Activated CD8-positive, alpha-beta memory T cell treated with anti-CD3 and anti-CD28 coated beads for 1 hour (primary cell): ENCODE measurements around the gene TBC1D19.

Experiments used
- DNase-seq, 2 donors: peaks; one replicate each; pipeline ENCODE4 v3.0.0-alpha.2; 2020; ENCODE audit warnings: low read depth in 1 of 2; ENCODE audit errors: extremely low read depth in 1 of 2

Gene TBC1D19

DNA sequence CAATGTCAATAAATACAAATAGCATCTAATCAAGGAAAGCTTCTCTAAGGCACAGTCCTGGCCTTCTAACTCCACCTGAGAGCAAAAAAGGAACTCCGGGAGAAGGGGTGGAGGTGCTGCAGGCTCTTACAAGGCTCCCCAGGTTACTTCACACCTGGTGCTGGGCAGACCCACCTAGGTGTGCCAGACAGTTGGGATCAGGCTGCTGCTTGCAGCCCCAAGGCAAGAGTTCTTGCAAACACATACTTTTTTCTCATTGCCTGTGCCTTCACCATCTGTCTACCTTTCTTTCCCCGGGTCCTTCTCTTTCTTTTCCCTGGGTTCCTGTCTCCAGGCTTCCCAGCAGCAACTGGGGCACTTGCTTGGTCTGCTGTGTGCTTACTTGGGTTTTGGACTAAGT lies 195.3 kb downstream of the TBC1D19 start:
- DNase-seq, result no peak

DNA sequence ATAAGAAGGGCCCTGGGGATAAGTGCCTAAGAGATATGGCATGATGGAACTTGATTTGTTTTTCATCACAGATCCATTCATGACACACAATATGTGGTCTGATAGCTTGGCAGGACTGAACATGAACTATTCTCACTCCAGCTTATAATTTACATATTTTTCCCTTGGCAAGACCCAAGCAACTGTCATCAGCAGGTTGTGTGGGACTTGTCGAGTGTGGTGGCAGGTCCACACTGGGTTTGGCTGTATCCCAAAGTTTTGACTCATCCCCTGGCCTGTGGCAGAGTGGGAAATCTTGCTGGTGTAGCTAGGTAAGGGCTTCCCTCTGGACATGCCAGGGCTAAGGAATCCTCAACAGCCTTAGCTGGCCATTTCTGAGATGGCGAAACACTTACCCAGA lies 195.8 kb downstream of the TBC1D19 start:
- no peak for DNase-seq

DNA sequence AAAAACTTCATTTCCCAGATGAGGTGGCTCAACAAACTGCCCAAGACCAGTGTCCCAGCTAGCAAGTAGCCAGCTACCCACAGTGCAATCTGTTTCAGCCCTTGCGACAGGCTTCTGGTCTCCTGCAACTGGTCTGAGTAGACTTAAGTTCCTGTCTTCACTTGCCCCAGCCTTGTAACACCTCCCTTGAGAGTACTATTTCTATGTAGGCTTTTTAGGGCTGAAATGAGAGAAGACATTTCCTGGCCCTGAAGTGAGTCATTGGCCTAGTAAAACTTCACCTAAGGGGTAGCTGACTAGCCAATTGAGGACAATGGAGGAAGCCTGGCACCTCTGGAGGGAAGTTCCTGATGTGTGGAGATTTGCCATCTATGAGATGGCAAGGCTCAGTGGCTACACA lies 196.7 kb downstream of the TBC1D19 start:
- DNase-seq, result no peak

DNA sequence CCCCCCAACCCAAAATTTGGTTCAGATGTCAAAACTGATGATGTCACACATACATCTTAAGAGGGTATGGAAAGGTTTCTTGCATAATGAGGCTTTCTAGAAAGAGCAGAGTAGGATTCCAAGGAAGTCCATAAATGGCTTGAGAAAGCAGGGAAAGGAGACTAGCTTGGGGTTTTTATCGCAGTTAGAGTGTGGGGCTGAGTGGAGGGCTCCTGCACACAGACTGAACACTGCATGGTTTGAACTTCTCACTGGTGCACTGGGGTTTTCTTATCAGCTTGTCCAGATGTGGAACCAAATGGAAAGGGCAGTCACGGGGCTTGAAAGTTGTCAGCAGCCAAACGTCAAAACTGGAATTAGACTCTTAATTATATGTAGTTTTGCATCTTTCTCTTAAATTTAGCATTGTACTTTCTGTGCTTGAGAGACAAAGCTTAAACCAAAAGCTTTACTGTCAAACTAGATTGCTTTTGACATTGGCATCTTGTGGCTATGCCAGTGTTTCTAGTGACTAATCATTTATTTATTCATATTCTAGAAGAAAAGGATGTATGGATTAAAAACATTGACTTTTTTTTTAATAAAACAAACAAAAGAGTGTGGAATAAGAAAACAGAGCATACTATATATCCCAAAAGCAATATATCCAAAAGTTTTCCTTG lies 198.4 kb downstream of the TBC1D19 start:
- DNase-seq, result no peak

DNA sequence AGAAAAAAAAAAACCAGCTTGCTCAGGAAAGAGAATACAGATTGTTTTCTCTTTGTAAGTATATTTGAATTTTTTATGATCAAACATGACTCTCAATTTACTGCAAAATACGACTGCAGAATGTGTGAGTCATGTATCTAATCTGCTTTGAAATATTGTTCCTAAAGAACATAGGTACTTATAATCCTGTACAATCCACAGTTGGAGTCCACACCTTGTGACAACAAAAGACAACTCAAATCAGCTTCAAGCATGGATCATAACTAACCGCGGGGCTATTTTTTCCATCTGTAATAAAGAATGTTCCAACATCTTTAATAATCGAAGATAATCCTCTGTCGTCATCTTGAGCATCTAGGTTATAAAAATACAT lies 198.9 kb downstream of the TBC1D19 start:
- DNase-seq, result no peak

DNA sequence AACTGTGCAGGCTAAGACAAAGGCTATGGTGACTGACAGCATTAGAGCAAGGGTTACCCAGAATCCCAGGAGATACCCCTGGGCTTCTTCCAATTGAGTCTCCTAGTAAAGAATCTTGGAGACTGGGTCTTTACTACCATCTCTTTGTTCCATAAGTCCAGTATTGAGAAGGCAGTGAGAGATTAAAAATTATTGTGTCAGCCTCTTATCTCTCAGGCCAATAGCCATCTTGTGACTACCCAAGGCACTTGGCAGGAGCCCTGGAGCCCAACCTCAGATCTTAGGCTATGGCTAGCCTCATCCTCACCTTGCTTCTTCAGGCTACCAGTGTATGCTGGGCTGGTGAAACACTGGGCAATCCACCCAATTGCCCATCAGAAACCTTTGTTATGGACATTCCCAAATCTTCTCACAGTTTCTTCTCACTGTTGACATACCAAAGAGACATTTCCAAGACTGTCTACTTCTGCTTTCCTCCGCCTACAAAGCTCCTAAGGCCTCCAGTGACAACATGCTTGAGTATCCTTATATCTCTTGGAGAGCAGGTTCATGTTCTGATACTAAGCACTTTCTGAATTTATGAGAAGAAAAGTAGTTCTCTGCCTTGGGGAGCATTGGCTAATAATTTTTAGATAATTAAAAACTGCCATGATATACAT lies 200.5 kb downstream of the TBC1D19 start:
- DNase-seq, result no peak

DNA sequence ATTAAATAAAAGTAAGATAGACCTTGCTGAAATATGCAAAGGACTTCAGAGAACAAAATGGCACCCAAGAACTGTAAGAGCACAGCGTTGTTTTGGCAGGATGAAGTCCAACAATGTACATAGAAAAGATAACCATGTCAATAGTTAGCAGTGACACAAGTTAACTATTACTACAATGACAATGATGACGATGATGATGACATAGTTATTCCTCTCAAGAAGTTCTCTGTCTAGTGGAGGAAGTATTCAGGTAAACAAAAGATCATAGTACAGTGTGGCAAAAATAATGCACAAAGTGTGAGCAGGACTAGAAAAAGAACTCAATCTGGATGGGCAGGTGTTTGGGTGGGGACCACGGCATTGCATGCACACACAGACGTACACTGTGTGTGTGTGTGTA lies 201.4 kb downstream of the TBC1D19 start:
- no peak for DNase-seq

DNA sequence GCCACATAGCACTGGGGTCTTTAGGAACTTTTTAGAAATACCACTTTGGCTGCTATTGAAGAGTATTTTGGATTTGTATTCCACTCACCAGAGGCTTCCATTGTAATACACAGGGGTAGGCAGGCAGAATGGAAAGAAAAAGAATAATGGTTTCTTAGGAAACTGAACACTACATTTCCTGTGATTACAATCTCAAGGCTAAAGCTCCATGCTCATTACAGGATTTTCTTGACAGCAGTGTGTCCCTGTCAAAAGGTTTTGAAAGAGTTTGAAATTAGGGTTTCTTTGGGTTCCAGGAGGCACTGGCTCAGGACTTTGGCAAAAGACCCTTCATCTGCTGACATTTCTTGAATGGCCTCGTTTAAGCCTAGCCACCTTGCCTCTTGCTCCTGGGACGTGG lies 201.9 kb downstream of the TBC1D19 start:
- no peak for DNase-seq

DNA sequence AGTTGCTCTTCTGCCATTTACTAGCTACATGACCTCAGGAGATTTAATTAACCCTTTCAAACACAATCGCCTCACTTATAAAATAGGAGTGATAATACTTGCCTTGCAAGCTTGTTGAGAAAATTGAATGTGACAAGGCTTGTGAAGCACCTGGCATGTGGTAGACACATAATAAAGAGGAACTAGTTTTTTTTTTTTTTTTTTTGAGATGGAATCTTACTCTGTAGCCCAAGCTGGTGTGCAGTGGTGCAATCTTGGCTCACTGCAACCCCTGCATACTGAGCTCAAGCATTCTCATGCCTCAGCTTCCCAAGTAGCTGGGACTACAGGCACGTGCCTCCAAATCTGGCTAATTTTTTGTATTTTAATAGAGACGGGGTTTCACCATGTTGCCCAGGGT lies 203.0 kb downstream of the TBC1D19 start:
- no peak for DNase-seq

DNA sequence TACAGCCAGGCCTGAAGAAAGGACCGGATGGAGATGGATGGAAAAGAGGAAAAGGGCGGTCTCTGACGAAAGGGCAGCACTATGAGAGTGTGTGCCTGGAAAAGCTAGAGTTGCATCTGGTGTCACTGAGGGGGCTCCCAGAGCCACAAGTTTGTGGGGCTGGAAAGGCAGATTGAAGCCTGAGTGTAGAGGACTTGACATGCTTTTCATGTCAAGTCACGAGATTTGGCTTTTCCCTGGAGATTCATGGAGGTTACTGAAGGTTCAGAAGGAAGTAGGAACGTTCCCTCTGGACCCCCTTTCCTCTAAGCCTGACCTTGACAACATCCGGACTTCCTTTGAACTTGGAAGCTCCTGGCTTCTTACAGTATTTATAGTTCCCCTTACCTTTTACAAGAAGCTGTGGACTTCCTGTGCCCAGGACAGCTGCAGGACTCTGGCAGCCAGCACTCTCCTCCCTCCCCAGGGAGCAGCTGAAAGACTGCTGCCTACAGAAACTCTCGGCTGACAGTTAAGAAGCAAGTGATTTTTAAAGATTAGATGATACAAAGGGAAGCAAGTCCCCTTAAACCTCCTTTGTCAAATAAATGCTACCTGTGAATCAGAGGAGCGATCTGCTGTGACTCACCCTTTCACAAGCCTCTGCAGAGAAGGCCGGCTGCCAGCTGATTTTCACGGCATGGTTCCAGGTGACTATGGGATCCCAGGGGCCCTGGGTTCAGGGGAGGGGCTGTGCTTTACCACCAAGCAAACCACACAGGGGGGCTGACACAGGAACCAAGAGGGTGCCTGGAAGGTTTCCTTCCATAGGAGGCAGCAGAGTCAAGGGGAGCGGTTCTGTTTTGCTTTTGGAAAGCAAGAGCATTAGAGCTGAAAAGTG lies 203.8 kb downstream of the TBC1D19 start:
- DNase-seq, result no peak

DNA sequence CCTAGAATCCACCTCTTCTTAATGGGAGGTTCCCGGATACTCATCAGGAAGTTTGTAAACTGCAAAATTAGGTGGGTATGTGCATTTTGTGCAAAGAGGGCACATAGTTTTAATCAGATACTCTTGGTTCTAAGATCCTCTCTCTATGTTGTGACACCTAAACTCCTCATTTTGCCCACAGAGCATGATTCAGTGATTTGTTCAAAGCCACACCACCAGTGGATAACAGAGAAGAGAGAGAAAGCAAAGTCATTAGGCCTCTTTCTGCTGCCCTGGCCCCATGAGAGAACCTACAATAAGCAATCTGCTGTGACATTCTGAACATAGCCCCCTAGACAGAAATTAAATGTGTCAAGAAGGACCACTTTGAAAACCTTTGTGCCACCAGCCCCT lies 204.5 kb downstream of the TBC1D19 start:
- no peak for DNase-seq

DNA sequence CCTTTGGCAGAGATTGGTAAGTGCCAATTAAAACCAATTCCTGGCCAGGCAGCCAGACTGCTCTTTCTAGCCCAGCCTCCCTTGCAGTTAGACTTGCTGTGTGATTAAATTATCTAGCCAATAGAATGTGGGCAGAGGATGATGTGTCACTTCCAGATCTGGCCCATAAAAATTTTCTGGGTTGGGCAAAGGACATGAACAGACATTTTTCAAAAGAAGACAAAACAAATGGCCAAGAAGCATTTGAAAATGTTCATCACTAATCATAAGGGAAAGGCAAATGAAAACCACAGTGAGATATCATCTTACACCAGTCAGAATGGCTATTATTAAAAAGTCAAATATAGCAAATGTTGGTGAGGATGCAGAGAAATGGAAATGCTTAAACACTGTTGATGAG lies 205.3 kb downstream of the TBC1D19 start:
- no peak for DNase-seq

DNA sequence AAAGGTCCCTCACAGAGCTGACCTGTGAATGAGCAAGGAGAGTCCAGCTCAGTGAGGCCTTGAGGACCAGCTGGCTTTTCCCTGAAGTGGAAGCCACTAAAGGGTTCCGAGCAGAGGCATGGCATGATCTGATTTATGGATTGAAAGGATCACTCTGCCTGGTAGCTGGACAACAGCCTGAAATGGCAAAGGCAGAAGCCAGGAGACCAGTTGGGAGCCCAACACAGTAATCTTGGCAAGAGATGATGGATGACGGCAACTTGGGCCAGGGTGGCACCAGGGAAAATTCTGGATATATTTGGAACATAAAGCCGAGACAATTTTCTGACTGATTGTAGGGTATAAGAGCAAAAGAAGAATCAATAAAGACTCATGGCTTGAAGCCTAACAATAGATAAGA lies 207.5 kb downstream of the TBC1D19 start:
- DNase-seq, result no peak

DNA sequence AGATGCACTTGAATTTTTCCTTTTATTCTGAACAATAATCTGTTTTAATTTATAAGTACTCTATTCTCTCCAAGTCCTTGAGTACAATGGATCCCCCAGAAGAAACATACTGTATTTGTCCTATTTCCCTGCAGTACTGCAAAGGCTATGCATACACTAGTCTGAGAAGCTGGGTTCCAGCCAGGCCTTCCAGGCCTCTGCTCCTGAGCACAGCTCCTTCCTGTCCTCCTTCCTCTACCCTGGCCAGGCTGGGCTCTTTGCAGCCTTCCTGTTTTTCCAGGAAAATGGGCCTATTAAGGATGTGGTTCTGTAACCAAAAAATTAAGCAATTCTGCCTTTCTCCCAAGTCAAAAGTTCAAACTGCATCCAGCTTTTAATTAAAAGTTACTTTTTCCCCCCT lies 208.8 kb downstream of the TBC1D19 start:
- no peak for DNase-seq

DNA sequence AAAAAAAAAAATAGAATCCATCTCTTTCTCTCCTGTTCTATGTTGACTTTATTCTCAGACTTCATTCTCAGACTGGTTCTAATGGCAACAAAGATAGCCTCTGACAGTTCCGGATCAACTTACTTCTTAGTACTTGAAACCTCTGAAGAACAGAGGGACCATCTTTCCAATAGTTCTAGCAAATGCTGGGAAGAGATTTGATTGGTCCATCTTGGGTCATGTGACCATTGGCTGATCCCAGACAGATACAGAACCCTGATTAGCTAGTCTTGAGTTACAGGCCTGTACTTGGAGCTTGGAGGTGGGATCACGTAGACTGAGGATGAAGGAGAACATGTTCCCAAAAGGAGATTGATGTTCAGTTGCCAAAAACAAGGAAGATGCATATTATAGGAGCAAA lies 209.9 kb downstream of the TBC1D19 start:
- no peak for DNase-seq

DNA sequence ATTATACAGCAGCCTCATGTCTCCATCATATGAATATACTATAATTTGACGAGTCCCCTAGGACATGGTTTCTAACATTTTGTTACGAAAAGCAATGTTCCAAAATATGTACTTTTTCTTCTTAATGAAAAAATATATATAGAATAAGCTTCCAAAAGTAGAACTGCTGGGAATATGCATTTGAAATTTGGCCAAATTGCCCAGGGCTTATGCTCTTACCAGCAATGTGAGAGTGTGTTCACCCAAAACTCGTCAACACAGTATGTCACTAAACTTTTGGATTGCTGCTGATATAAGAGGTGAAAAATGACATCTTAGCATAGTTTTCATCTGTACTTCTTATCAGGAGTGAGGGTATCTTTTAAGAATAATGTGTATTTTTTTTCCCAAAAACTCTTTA lies 212.2 kb downstream of the TBC1D19 start:
- DNase-seq, result no peak

DNA sequence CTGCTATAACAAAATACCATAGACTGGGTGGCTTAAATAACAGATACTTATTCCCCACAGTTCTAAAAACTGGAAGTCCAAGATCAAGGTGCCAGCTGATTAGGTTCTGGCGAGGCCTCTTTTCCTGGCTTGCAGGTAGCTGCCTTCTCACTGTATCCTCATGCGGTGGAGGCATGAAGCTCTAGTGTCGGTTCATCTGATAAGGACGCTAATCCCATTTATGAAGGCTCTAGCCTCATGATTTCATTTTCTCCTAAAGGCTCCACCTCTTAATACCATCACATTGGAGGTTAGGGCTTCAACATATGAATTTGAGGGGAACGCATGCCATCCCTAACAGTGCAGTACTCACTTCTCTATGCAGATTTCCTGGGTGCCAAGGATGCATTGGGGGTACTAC lies 218.9 kb downstream of the TBC1D19 start:
- DNase-seq, result no peak

DNA sequence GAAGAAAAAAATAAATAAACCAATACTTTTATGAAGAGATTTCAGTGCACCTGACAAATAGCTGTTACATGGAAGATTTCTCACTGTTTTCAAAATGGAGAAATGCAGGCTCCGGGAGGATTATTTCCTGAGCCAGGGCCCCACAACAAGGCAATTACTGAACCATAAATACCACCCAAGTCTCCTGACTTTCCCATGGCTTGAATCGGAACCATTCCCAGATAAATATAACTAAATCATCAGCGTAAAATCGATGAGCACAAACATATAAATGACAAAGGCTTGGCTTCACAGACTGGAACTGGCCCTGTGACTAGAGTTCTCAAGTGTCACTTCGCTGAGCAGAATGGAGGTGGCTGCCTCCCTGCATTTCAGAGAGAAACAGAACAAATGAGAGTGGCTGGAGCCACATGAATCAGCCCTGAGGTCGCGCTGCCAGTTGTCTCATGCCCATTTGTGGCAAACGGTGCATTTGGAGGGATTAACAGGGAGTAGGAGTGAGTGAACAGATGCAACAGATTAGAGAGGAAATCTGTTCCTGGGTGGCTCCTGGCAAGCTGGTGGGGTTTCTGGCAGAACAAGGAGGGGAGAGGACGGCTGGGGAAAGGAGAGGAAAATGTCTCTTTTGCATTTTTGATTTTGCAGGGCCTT lies 219.5 kb downstream of the TBC1D19 start:
- no peak for DNase-seq

DNA sequence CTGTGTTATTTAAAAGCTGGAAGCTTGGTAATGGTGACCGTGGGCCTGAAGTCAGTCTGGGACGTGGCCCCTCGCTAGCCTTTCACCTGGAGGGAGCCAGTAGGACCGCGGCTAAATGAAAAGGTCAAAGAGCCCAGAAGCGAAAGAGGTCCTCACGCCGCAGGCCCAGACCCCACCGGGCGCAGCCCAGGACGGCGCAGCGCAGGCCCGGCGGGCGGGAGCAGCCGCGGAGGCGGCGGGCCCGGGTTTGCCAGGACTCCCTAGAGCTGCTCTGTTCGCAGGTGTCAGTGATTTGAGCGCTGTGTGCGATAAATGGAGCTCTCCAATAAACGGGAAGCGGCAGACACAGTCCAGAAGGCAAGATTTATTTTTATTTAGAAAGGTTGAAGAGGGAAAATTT lies 220.6 kb downstream of the TBC1D19 start:
- DNase-seq, result no peak

DNA sequence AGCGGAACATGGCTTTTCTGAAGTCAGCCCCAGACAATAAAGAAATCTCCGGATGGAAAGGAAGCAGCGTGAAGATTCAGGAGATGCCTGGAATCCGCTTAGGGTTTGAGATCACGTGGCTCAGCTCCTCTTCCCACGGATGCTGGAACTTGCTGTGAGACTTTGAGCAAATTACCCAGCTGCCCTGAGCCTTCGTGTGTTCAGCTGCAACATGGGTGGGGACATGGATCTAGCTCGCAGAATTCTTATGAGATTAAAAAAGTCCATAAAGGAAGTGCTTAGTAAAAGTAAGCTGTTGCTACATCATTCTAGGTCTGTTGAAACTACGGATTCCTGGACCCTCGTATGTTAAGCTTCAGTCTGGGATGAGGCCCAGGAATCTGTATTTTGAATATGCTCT lies 221.0 kb downstream of the TBC1D19 start:
- DNase-seq, result no peak
